ENCODE data around the gene DHTKD1. TPM values are rescaled to one million over a fixed set of nuclear protein-coding genes. Genes with fewer than 3 reads are reported as not detected.
A peak's percentile ranks its signal among the peaks of the same experiment; 100 is the strongest.

The DHTKD1 gene
- total and polyA plus RNA-seq, 11 donors, result 11.4 to 44.3 (median 28.9) TPM

GRCh38 chr10:12051241-12051640 lies 17.5 kb upstream of the DHTKD1 start:
- TF ChIP-seq POLR2A (IDR thresholded peaks at IDR 0.05), result no peak
- TF ChIP-seq CTCF (IDR thresholded peaks at IDR 0.05), result no peak
- ATAC-seq, result no peak
- no peak for DNase-seq
- Histone ChIP-seq H3K27ac (peak overlapping the region in 1 of 12 donors; percentile 71), H3K9me3 (no peaks in the 10 kb centered on the region), H3K4me1 (peaks cover 0 to 20% (median 0%) of the 10 kb centered on the region in 12 donors), H3K36me3 (no peaks in the 10 kb centered on the region), H3K4me3 (no peak overlapping the region), H3K27me3 (no peaks in the 10 kb centered on the region)
- WGBS, 4 donors, result 55 to 62% (median 58%) methylated on average over 4 of the region's 4 CpGs
- intact Hi-C loops (cut with DNase I), result no loop called here

GRCh38 chr10:12055732-12056131 lies 13.0 kb upstream of the DHTKD1 start:
- Histone ChIP-seq H3K4me3 (no peak overlapping the region), H3K27ac (no peak overlapping the region), H3K27me3 (no peaks in the 10 kb centered on the region), H3K4me1 (peaks cover 0 to 20% (median 0%) of the 10 kb centered on the region in 12 donors), H3K36me3 (no peaks in the 10 kb centered on the region), H3K9me3 (no peaks in the 10 kb centered on the region)
- intact Hi-C loops (cut with DNase I), result no loop called here
- WGBS, 4 donors, result 84 to 96% (median 87%) methylated on average over 5 of the region's 5 CpGs
- TF ChIP-seq CTCF (IDR thresholded peaks at IDR 0.05) (no peak), POLR2A (IDR thresholded peaks at IDR 0.05) (no peak)
- ATAC-seq, result no peak
- no peak for DNase-seq

- no peak for ATAC-seq
- Histone ChIP-seq H3K36me3 (no peaks in the 10 kb centered on the region), H3K4me1 (peaks cover 0 to 15% (median 0%) of the 10 kb centered on the region in 12 donors), H3K27me3 (no peaks in the 10 kb centered on the region), H3K9me3 (no peaks in the 10 kb centered on the region), H3K4me3 (no peak overlapping the region), H3K27ac (no peak overlapping the region)
- no peak for DNase-seq
- no peak for TF ChIP-seq POLR2A (IDR thresholded peaks at IDR 0.05)
- TF ChIP-seq CTCF (IDR thresholded peaks at IDR 0.05), result no peak
- intact Hi-C loops (cut with DNase I), result no loop called here
- 59 to 70% (median 64%) methylated on average over 4 of the region's 4 CpGs for WGBS, 4 donors
Measured at GRCh38 chr10:12056748-12057147, 12.0 kb upstream of the DHTKD1 start.

GRCh38 chr10:12061124-12061523 lies 7.6 kb upstream of the DHTKD1 start:
- Histone ChIP-seq H3K9me3 (no peaks in the 10 kb centered on the region), H3K4me3 (no peak overlapping the region), H3K27me3 (no peaks in the 10 kb centered on the region), H3K4me1 (no peaks in the 10 kb centered on the region), H3K27ac (no peak overlapping the region), H3K36me3 (no peaks in the 10 kb centered on the region)
- no peak for ATAC-seq
- intact Hi-C loops (cut with DNase I), result no loop called here
- no peak for DNase-seq
- TF ChIP-seq POLR2A (IDR thresholded peaks at IDR 0.05), result no peak
- TF ChIP-seq CTCF (IDR thresholded peaks at IDR 0.05), result no peak
- WGBS, 4 donors, result 78 to 97% (median 89%) methylated on average over 4 of the region's 4 CpGs

Measured in heart left ventricle (tissue), 16 donors.